Esophagus muscularis mucosa (tissue), 3 donors: ENCODE measurements around the gene UROC1.

Experiments used
- CTCF ChIP-seq, 3 experiments: fragments of 200-600 bp in 2 of 3; fragments of 450-650 bp in 1 of 3; sonication (generic) in 2 of 3; IDR thresholded peaks; one replicate each; pipeline ENCODE4 v1.5.1; 2017 to 2019; ENCODE audit warnings: antibody characterized with exemption in 3 of 3, mild to moderate bottlenecking in 2 of 3, moderate library complexity in 1 of 3
- POLR2A ChIP-seq: fragments of 450-650 bp; IDR thresholded peaks from one replicate; pipeline ENCODE4 v1.6.1; 2017; ENCODE audit warnings: antibody characterized with exemption, moderate library complexity, mild to moderate bottlenecking, low read depth

- TF ChIP-seq POLR2A (no peak), CTCF (IDR thresholded peaks at IDR 0.05) (no peak)
Measured at GRCh38 chr3:126498461-126498860, 19.1 kb downstream of the UROC1 start.
